HEK293T (cell line): ENCODE measurements around the gene BDKRB1.

Experiments
- CTBP1 ChIP-seq: fragments of 450-650 bp; IDR thresholded peaks from 2 replicates; pipeline ENCODE4 v1.6.1; 2016; ENCODE audit warnings: borderline replicate concordance
- FOXK2 ChIP-seq: fragments of 450-650 bp; IDR thresholded peaks from 2 replicates; pipeline ENCODE4 v1.6.1; 2016; ENCODE audit warnings: mild to moderate bottlenecking
- HDGF ChIP-seq: fragments of 450-650 bp; IDR thresholded peaks from 2 replicates; pipeline ENCODE4 v1.6.1; 2017; ENCODE audit warnings: antibody characterized with exemption, borderline replicate concordance
- PKNOX1 ChIP-seq: fragments of 450-650 bp; IDR thresholded peaks from 2 replicates; pipeline ENCODE4 v1.6.1; 2016
- SP1 ChIP-seq: fragments of 450-650 bp; IDR thresholded peaks from 2 replicates; pipeline ENCODE4 v1.6.1; 2017
- SUZ12 ChIP-seq: fragments of 450-650 bp; IDR thresholded peaks from 2 replicates; pipeline ENCODE4 v1.6.1; 2016; ENCODE audit warnings: mild to moderate bottlenecking

GRCh38 chr14:96257900-96258299, 1.9 kb downstream of the BDKRB1 start:
- no peak for TF ChIP-seq FOXK2
- TF ChIP-seq PKNOX1: no peak
- no peak for TF ChIP-seq CTBP1
- TF ChIP-seq SP1: no peak
- TF ChIP-seq HDGF: no peak
- no peak for TF ChIP-seq SUZ12
